A549 (cell line): ENCODE data around the gene PRKAR1B. TPM values are rescaled to one million over a fixed set of nuclear protein-coding genes. Genes with fewer than 3 reads are reported as not detected.

ENCODE experiments used
- ATAC-seq, 2 experiments: fragments of 200-7000 bp in 1 of 2; fragments of >200 bp in 1 of 2; cut with Nextera tagmentation in 1 of 2; cut with Tn5 transposase in 1 of 2; 3 replicates each; pipeline versions ENCODE4 v1.8.0 to v1.9.1; 2018 to 2020; ENCODE audit warnings: mild to moderate bottlenecking in 1 of 2, moderate library complexity in 1 of 2
- CTCF ChIA-PET: fragments of 300-600 bp; sonication (Branson Sonifier 250); formaldehyde crosslinking; extraction: SDS; loops from one replicate; lab custom pipeline; 2021; ENCODE audit warnings: antibody characterized with exemption, inconsistent platforms; lab: Yijun Ruan, JAX
- POLR2A ChIA-PET: fragments of 350-600 bp; formaldehyde crosslinking; extraction: SDS; loops from one replicate; lab custom pipeline; 2021; ENCODE audit warnings: antibody characterized with exemption, inconsistent platforms; lab: Yijun Ruan, JAX
- DNase-seq, 2 experiments: peaks; one replicate each; pipeline versions ENCODE4 v3.0.0 to v3.0.0-alpha.2; 2011 to 2016; ENCODE audit warnings: low read depth in 1 of 2, low spot score in 1 of 2
- FAIRE-seq: peaks from 2 replicates; lab custom pipeline; 2011; peaks lifted over from hg19 to GRCh38; lab: Jason Lieb, UNC
- H3K27ac ChIP-seq, 2 experiments: fragments of >200 bp; sonication (Bioruptor Twin); formaldehyde crosslinking; 3 replicates each; pipeline ENCODE4 v1.5.1; 2016 to 2017
- H3K4me1 ChIP-seq: fragments of >200 bp; sonication (Bioruptor Twin); formaldehyde crosslinking; 3 replicates; pipeline ENCODE4 v1.6.1; 2016
- H3K4me2 ChIP-seq: fragments of >200 bp; sonication (Bioruptor Twin); formaldehyde crosslinking; 3 replicates; pipeline ENCODE4 v1.6.1; 2016
- H3K4me3 ChIP-seq: fragments of >200 bp; sonication (Bioruptor Twin); formaldehyde crosslinking; 3 replicates; pipeline ENCODE4 v1.5.1; 2016
- H3K9me3 ChIP-seq: fragments of >200 bp; sonication (Bioruptor Twin); formaldehyde crosslinking; 3 replicates; pipeline ENCODE4 v1.6.1; 2016
- BCL3 ChIP-seq: fragments of >200 bp; sonication (Bioruptor Twin); formaldehyde crosslinking; IDR thresholded peaks from 3 replicates; pipeline ENCODE4 v1.6.1; 2016
- CBX2 ChIP-seq: fragments of 200-600 bp; sonication (generic); IDR thresholded peaks from 2 replicates; pipeline ENCODE4 v1.6.1; 2016; ENCODE audit warnings: low read depth, mild to moderate bottlenecking, borderline replicate concordance
- CEBPB ChIP-seq, 2 experiments: fragments of >200 bp in 1 of 2; sonication (Bioruptor Twin) in 1 of 2; formaldehyde crosslinking in 1 of 2; IDR thresholded peaks; 2 replicates each; pipeline ENCODE4 v1.6.1; 2012 to 2016
- EHMT2 ChIP-seq: fragments of 200-600 bp; sonication (generic); IDR thresholded peaks from 2 replicates; pipeline ENCODE4 v1.6.1; 2016; ENCODE audit warnings: antibody characterized with exemption, low read depth, mild to moderate bottlenecking, moderate library complexity
- ESRRA ChIP-seq: fragments of 150-350 bp; IDR thresholded peaks from 2 replicates; pipeline ENCODE4 v1.6.1; 2014; ENCODE audit warnings: mild to moderate bottlenecking, low read length, borderline replicate concordance
- HDAC2 ChIP-seq: fragments of 200-600 bp; sonication (generic); IDR thresholded peaks from 2 replicates; pipeline ENCODE4 v1.6.1; 2016
- HES2 ChIP-seq: fragments of >200 bp; sonication (Bioruptor Twin); formaldehyde crosslinking; IDR thresholded peaks from 2 replicates; pipeline ENCODE4 v1.6.1; 2016
- HOXA7 ChIP-seq: fragments of 250-450 bp; sonication (Bioruptor Pico); IDR thresholded peaks from 2 replicates; pipeline ENCODE4 v1.5.0; 2020; ENCODE audit warnings: mild to moderate bottlenecking, moderate library complexity
- HOXB13 ChIP-seq: fragments of 250-450 bp; sonication (Bioruptor Pico); IDR thresholded peaks from 2 replicates; pipeline ENCODE4 v1.5.0; 2020; ENCODE audit warnings: low read depth, mild to moderate bottlenecking, moderate library complexity
- HOXB5 ChIP-seq: fragments of 250-450 bp; sonication (Bioruptor Pico); IDR thresholded peaks from 2 replicates; pipeline ENCODE4 v1.5.0; 2020; ENCODE audit warnings: mild to moderate bottlenecking, moderate library complexity
- JUN ChIP-seq, 2 experiments: fragments of >200 bp; sonication (Bioruptor Twin); formaldehyde crosslinking; IDR thresholded peaks; 2 replicates in 1 of 2; 3 replicates in 1 of 2; pipeline ENCODE4 v1.6.1; 2016 to 2017
- NFE2L2 ChIP-seq: fragments of 150-350 bp; conservative IDR thresholded peaks from 2 replicates; pipeline ENCODE4 v1.6.1; 2014; ENCODE audit warnings: low read length
- NPAS2 ChIP-seq: fragments of 250-450 bp; sonication (Bioruptor Pico); IDR thresholded peaks from 2 replicates; pipeline ENCODE4 v1.8.0; 2022; ENCODE audit warnings: mild to moderate bottlenecking, moderate library complexity, borderline replicate concordance
- NR3C1 ChIP-seq: fragments of >200 bp; sonication (Bioruptor Twin); formaldehyde crosslinking; IDR thresholded peaks from 3 replicates; pipeline ENCODE4 v1.6.1; 2017
- RAD21 ChIP-seq, 2 experiments: fragments of >200 bp in 1 of 2; sonication (Bioruptor Twin) in 1 of 2; formaldehyde crosslinking in 1 of 2; IDR thresholded peaks in 1 of 2; conservative IDR thresholded peaks in 1 of 2; 2 replicates in 1 of 2; 3 replicates in 1 of 2; pipeline ENCODE4 v1.6.1; 2012 to 2018; ENCODE audit warnings: inconsistent platforms in 1 of 2
- REST ChIP-seq: fragments of 200-600 bp; sonication (generic); IDR thresholded peaks from 2 replicates; pipeline ENCODE4 v1.6.1; 2016; ENCODE audit warnings: antibody characterized with exemption, mild to moderate bottlenecking, moderate library complexity
- RNF2 ChIP-seq: fragments of 200-600 bp; sonication (generic); IDR thresholded peaks from 2 replicates; pipeline ENCODE4 v1.6.1; 2016; ENCODE audit warnings: low read depth, mild to moderate bottlenecking, antibody characterized with exemption, moderate library complexity, borderline replicate concordance
- SMC3 ChIP-seq: fragments of >200 bp; sonication (Bioruptor Twin); formaldehyde crosslinking; IDR thresholded peaks from 3 replicates; pipeline ENCODE4 v1.6.1; 2018; ENCODE audit warnings: inconsistent platforms
- TFCP2L1 ChIP-seq: fragments of 250-450 bp; sonication (Bioruptor Pico); IDR thresholded peaks from 2 replicates; pipeline ENCODE4 v1.5.0; 2021; ENCODE audit warnings: mild to moderate bottlenecking
- TP53 ChIP-seq: fragments of 250-450 bp; sonication (Bioruptor Pico); IDR thresholded peaks from 2 replicates; pipeline ENCODE4 v1.5.0; 2021; ENCODE audit warnings: mild to moderate bottlenecking, moderate library complexity
- USF2 ChIP-seq: fragments of 450-650 bp; IDR thresholded peaks from 2 replicates; pipeline ENCODE4 v1.6.1; 2014; ENCODE audit warnings: antibody characterized with exemption
- WGBS: methylation state at CpG from one replicate; pipeline ENCODE4 v1.1.6; 2017; ENCODE audit errors: missing lambda C conversion rate; 5-methylcytosine and 5-hydroxymethylcytosine counted together
- polyA plus RNA-seq, 4 experiments: library from polyadenylated mRNA; depleted of rRNA in 3 of 4; stranded (reverse); fragments of >200 nt; fragmentation: RNase III in 1 of 4; extraction: RNeasy Plus Mini Kit Qiagen cat#74134 plus additional on column Dnase treatment in 1 of 4; gene quantifications; 2 replicates in 3 of 4; 3 replicates in 1 of 4; pipeline ENCODE4 v1.2.3, GENCODE V29; 2011 to 2017
- TF ChIP-seq, protein P1 (sequence below): IDR thresholded peaks from 2 replicates; pipeline ENCODE4 v1.6.1; 2012; ENCODE audit warnings: low read depth, borderline replicate concordance
- TF ChIP-seq, protein P2 (sequence below): fragments of 250-450 bp; sonication (Bioruptor Pico); IDR thresholded peaks from 2 replicates; pipeline ENCODE4 v1.5.0; 2020; ENCODE audit warnings: low read depth, mild to moderate bottlenecking, moderate library complexity

Gene PRKAR1B
- polyA plus RNA-seq, 2 of the 4 experiments (the other 2 are of a cell fraction): 10.1 to 33.7 TPM

GRCh38 chr7:587767-588166, 139.3 kb downstream of the PRKAR1B start:
- TF ChIP-seq TP53 (no peak), HOXB5 (no peak), RAD21 (conservative IDR thresholded peaks at IDR 0.05 in 1 of 2, IDR thresholded peaks at IDR 0.05 in 1 of 2) (no peak), EHMT2 (no peak), HOXB13 (CRISPR knock-in tag) (no peak), ESRRA (no peak), NFE2L2 (no peak), HDAC2 (no peak), CBX2 (no peak), HES2 (no peak), USF2 (no peak), SMC3 (no peak), TFCP2L1 (CRISPR knock-in tag) (no peak), JUN (IDR thresholded peaks at IDR 0.05) (no peak), CEBPB (IDR thresholded peaks at IDR 0.05) (no peak)
- TF ChIP-seq, protein P1, sequence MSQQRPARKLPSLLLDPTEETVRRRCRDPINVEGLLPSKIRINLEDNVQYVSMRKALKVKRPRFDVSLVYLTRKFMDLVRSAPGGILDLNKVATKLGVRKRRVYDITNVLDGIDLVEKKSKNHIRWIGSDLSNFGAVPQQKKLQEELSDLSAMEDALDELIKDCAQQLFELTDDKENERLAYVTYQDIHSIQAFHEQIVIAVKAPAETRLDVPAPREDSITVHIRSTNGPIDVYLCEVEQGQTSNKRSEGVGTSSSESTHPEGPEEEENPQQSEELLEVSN: no peak
- H3K4me2 ChIP-seq: no peak overlapping the region
- ChIA-PET CTCF (interaction anchor here (1.1 kb wide), 1 partner anchor 224 kb away, joined by 3 read pairs; no protein-coding TSS in a partner anchor), POLR2A (no interaction called here)
- H3K9me3 ChIP-seq: no peaks in the 10 kb centered on the region
- ATAC-seq: no peak
- DNase-seq: no peak
- WGBS: 82% methylated on average over 12 of the region's 12 CpGs
- no peak overlapping the region for H3K27ac ChIP-seq
- no peaks in the 10 kb centered on the region for H3K4me1 ChIP-seq
- H3K4me3 ChIP-seq: no peak overlapping the region
- FAIRE-seq: no peak

DNA sequence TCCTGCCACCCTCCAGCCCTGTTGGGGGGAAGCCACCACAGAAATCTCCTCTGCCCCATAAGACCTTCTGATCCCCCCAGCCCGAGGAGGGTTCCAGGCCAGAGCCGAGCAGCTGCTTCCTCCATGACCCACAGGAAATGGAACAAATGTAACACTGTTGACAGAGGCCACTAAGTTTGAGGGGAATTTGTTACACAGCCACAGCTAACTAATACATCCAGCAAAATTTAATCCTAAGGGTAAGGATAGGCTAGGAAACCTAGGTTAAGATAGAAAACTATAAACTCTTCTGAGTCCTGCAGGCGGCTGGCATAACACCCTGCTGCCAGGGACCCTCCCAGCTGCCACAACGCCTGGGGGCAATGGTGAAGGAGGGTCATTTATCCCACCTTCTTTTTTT, 140.6 kb downstream of the PRKAR1B start:
- H3K9me3 ChIP-seq: no peaks in the 10 kb centered on the region
- DNase-seq: no peak
- no peak overlapping the region for H3K4me2 ChIP-seq
- FAIRE-seq: no peak
- no peak for ATAC-seq
- H3K27ac ChIP-seq: no peak overlapping the region
- 90% methylated on average over 4 of the region's 4 CpGs for WGBS
- CTCF ChIA-PET: no interaction called here
- POLR2A ChIA-PET: no interaction called here
- TF ChIP-seq REST: no peak
- no peak for TF ChIP-seq NPAS2
- TF ChIP-seq, protein P2, sequence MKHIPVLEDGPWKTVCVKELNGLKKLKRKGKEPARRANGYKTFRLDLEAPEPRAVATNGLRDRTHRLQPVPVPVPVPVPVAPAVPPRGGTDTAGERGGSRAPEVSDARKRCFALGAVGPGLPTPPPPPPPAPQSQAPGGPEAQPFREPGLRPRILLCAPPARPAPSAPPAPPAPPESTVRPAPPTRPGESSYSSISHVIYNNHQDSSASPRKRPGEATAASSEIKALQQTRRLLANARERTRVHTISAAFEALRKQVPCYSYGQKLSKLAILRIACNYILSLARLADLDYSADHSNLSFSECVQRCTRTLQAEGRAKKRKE: no peak
- H3K4me3 ChIP-seq: no peak overlapping the region
- H3K4me1 ChIP-seq: no peaks in the 10 kb centered on the region

GRCh38 chr7:585873-586272, 141.2 kb downstream of the PRKAR1B start:
- ATAC-seq (no peak), FAIRE-seq (no peak), DNase-seq (no peak)
- WGBS: 79% methylated on average over 6 of the region's 6 CpGs
- TF ChIP-seq BCL3: no peak
- TF ChIP-seq NR3C1: no peak
- TF ChIP-seq RNF2: no peak
- TF ChIP-seq HOXA7: no peak
- H3K4me3 ChIP-seq: no peak overlapping the region
- ChIA-PET CTCF (no interaction called here), POLR2A (no interaction called here)
- H3K9me3 ChIP-seq: no peaks in the 10 kb centered on the region
- H3K4me1 ChIP-seq: no peaks in the 10 kb centered on the region
- H3K4me2 ChIP-seq: no peak overlapping the region
- H3K27ac ChIP-seq: no peak overlapping the region
